ENCODE data around the gene PRKD2. TPM values are rescaled to one million over a fixed set of nuclear protein-coding genes. Genes with fewer than 3 reads are reported as not detected.

PRKD2 gene
- total RNA-seq, 1 donor from 2014 or later: 69.3 TPM

GRCh38 chr19:46723471-46723870 is 6.6 kb upstream of the PRKD2 start:
- TF ChIP-seq CTCF (IDR thresholded peaks at IDR 0.05; ENCODE audit: unreplicated experiment): no peak
- no peak overlapping the region for H3K27ac Mint-ChIP-seq
- H3K36me3 Mint-ChIP-seq (ENCODE audit: insufficient read depth): peaks cover 11% of the 10 kb centered on the region
- no peaks in the 10 kb centered on the region for H3K27me3 Mint-ChIP-seq
- no peaks in the 10 kb centered on the region for H3K4me1 Mint-ChIP-seq (ENCODE audit: low read depth)
- no peak for DNase-seq (ENCODE audit: low spot score, unreplicated experiment)
- no peak overlapping the region for H3K4me3 Mint-ChIP-seq (ENCODE audit: low read depth)
- H3K9me3 Mint-ChIP-seq (ENCODE audit: low read depth): no peaks in the 10 kb centered on the region

GRCh38 chr19:46723023-46723461 is 6.1 kb upstream of the PRKD2 start:
- TF ChIP-seq CTCF (IDR thresholded peaks at IDR 0.05; ENCODE audit: unreplicated experiment): no peak

GRCh38 chr19:46722421-46723022 is 5.6 kb upstream of the PRKD2 start:
- H3K9me3 Mint-ChIP-seq (ENCODE audit: low read depth): no peaks in the 10 kb centered on the region
- no peak overlapping the region for H3K27ac Mint-ChIP-seq
- DNase-seq (ENCODE audit: low spot score, unreplicated experiment): no peak
- H3K36me3 Mint-ChIP-seq (ENCODE audit: insufficient read depth): peaks cover 11% of the 10 kb centered on the region
- H3K27me3 Mint-ChIP-seq: no peaks in the 10 kb centered on the region
- no peak overlapping the region for H3K4me3 Mint-ChIP-seq (ENCODE audit: low read depth)
- H3K4me1 Mint-ChIP-seq (ENCODE audit: low read depth): peaks cover 1% of the 10 kb centered on the region
- TF ChIP-seq CTCF (IDR thresholded peaks at IDR 0.05; ENCODE audit: unreplicated experiment): no peak

More at GRCh38 chr19:46723023-46723461, 6.1 kb upstream of the PRKD2 start:
- H3K4me1 Mint-ChIP-seq (ENCODE audit: low read depth): no peaks in the 10 kb centered on the region
- H3K27me3 Mint-ChIP-seq: no peaks in the 10 kb centered on the region
- no peaks in the 10 kb centered on the region for H3K9me3 Mint-ChIP-seq (ENCODE audit: low read depth)
- no peak overlapping the region for H3K4me3 Mint-ChIP-seq (ENCODE audit: low read depth)
- H3K27ac Mint-ChIP-seq: no peak overlapping the region
- H3K36me3 Mint-ChIP-seq (ENCODE audit: insufficient read depth): peaks cover 11% of the 10 kb centered on the region
- DNase-seq (ENCODE audit: low spot score, unreplicated experiment): no peak

- no peak overlapping the region for H3K4me3 Mint-ChIP-seq (ENCODE audit: low read depth)
Observed at GRCh38 chr19:46722004-46722380, 5.1 kb upstream of the PRKD2 start.

GRCh38 chr19:46721269-46722003 is 4.5 kb upstream of the PRKD2 start:
- peak; percentile 30 for TF ChIP-seq CTCF (IDR thresholded peaks at IDR 0.05; ENCODE audit: unreplicated experiment)
- Mint-ChIP-seq H3K27me3 (no peaks in the 10 kb centered on the region), H3K27ac (no peak overlapping the region), H3K4me3 (ENCODE audit: low read depth) (no peak overlapping the region), H3K36me3 (ENCODE audit: insufficient read depth) (peaks cover 10% of the 10 kb centered on the region), H3K4me1 (ENCODE audit: low read depth) (peaks cover 1% of the 10 kb centered on the region), H3K9me3 (ENCODE audit: low read depth) (no peaks in the 10 kb centered on the region)
- no peak for DNase-seq (ENCODE audit: low spot score, unreplicated experiment)

More at GRCh38 chr19:46722004-46722380, 5.1 kb upstream of the PRKD2 start:
- Mint-ChIP-seq H3K36me3 (ENCODE audit: insufficient read depth) (peaks cover 10% of the 10 kb centered on the region), H3K4me1 (ENCODE audit: low read depth) (peaks cover 1% of the 10 kb centered on the region), H3K27me3 (no peaks in the 10 kb centered on the region), H3K27ac (peak overlapping the region; percentile 85), H3K9me3 (ENCODE audit: low read depth) (no peaks in the 10 kb centered on the region)
- no peak for DNase-seq (ENCODE audit: low spot score, unreplicated experiment)
- no peak for TF ChIP-seq CTCF (IDR thresholded peaks at IDR 0.05; ENCODE audit: unreplicated experiment)
